ES-I3 (cell line): ENCODE results near the gene SNRPB.

Experiments
- H3K36me3 ChIP-seq: 2 replicates; pipeline ENCODE4 v1.6.1; 2013; ENCODE audit warnings: mild to moderate bottlenecking, low read length, control low read depth, moderate library complexity; ENCODE audit not compliant: insufficient read depth
- H3K4me1 ChIP-seq: 2 replicates; pipeline ENCODE4 v1.6.1; 2013; ENCODE audit warnings: mild to moderate bottlenecking, control low read depth, low read length; ENCODE audit not compliant: insufficient read depth
- H3K9ac ChIP-seq: 2 replicates; pipeline ENCODE4 v1.6.1; 2013; ENCODE audit warnings: low read depth, mild to moderate bottlenecking, low read length, moderate library complexity
- H3K9me3 ChIP-seq: 2 replicates; pipeline ENCODE4 v1.6.1; 2013; ENCODE audit warnings: mild to moderate bottlenecking, low read length, moderate library complexity; ENCODE audit not compliant: control insufficient read depth, insufficient read depth

Gene SNRPB

DNA sequence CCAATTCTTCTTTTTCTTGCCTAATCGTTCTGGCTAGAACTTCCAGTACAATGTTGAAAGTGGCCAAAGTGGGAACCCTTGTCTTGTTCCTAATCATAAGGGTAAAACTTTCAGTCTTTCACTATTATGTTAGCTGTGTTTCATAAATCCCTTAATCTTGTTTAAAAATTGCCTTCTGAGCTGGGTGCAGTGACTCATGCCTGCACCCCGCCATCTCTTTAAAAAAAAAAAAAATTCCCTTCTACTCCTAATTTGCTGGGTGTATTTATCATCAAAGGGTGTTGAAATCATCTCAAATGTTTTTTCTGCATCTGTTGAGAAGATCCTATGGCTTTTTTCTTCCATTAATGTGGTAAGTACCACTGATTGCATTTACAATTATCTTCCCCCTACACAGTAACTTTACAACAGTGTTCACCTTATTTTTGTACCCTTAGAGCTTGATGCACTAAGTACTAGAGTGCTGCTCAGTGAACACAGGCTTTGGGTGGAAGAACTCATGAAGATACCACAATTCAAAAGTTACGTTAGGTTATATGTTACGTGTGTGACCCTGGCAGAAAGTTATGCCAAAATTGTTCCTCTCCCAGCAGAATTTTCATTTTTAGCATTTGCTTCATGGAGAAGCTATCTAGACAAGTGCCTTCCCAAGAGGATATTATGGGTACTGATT lies 9.7 kb downstream of the SNRPB start:
- H3K9ac ChIP-seq: no peak overlapping the region
- H3K36me3 ChIP-seq: peaks cover 53% of the 10 kb centered on the region
- H3K4me1 ChIP-seq: no peaks in the 10 kb centered on the region
- no peaks in the 10 kb centered on the region for H3K9me3 ChIP-seq

DNA sequence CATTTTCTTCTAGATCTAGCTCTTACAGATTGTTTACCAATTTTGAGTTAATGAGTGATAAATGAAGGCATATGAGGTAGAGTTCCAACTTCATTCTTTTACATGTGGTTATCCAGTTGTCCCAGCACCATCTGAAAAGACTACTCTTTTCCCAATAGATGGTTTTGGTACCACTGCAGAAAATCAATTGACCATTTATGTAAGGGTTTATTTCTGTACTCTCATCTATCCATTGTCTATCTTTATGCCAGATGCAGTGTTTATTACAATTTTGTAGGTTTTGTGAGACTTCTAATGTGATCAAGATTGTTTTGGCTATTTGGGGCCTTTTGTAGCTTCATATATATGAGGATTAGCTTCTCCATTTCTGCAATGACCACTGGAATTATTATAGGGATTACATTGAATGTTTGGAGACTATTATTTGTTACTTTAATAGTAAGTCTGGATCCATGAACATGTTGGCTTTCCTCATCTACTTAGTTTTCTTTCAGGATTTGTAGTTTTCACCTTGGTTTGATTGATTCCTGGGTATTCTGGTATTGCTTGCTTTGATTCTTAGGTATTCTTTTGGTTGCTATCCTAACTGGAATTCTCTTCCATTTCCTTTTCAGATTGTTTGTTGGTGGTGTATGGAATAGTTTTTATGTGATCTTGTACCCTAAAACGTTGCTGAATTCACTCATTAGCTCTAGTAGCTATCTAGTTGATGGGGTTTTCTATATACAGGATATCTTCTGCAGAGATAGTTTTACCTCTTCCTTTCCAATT lies 10.4 kb downstream of the SNRPB start:
- Histone ChIP-seq H3K9me3 (no peaks in the 10 kb centered on the region), H3K36me3 (peaks cover 46% of the 10 kb centered on the region), H3K9ac (no peak overlapping the region), H3K4me1 (no peaks in the 10 kb centered on the region)

DNA sequence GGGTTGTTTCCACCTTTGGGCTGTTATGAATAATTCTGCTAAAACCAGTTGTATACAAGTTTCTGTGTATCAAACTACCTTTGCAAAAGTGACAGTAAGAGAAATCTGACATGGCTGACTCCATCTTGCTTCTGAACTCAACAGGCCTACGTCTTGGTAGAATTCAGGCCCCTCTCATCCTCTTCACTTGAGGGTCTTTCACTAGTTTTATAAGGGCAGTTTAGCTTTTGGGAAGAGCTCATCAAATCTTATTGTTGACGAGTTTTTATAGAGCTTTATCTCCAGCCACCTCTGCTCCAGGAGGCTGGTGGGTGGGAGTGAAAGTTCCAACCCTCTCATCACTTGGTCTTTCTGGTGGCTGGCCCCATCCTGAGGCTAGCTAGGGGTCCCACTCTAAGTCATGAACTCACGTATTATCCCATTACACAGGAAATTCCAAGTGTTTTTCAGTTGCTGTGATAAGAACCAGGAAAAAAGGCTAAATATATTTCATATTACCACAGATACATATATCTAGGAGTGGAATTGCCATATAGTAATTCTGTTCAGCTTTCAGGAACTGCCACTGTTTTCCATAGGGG lies 11.6 kb downstream of the SNRPB start:
- Histone ChIP-seq H3K4me1 (no peaks in the 10 kb centered on the region), H3K9ac (no peak overlapping the region), H3K36me3 (peaks cover 35% of the 10 kb centered on the region), H3K9me3 (no peaks in the 10 kb centered on the region)

DNA sequence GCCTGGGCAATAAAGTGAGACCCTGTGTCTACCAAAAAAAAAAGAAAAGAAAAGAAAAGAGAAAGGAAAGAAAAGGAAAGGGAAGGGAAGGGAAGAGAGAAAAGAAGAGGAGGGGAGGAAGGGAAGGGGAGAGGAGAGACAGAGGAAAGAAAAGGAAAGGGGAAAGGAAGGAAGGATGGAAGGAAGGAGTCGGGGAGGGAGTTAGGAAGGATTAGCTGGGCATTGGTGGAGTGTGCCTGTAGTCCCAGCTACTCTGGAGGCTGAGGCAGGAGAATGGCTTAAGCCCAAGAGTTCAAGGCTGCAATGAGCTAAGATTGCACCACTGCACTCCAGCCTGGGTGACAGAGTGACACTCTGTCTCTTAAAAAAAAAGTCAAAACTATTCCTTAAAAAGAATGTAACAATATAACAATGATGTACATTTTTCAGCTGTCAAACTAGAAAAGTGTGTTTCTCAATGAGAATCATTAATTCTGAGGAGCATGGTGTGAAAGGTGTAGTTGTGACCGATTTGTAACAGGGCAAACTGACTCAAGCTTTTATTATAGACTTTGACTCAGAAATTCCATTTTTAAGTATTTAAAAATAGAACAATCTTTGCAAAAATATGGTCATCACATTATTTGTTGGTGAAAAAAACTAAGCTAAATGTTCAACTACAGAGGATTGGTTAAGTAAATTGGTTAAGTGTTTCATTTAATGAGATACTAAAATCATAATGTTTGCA lies 14.7 kb downstream of the SNRPB start:
- Histone ChIP-seq H3K4me1 (no peaks in the 10 kb centered on the region), H3K36me3 (peaks cover 5% of the 10 kb centered on the region; the same call in 1 of the 2 replicates), H3K9me3 (no peaks in the 10 kb centered on the region), H3K9ac (no peak overlapping the region)

DNA sequence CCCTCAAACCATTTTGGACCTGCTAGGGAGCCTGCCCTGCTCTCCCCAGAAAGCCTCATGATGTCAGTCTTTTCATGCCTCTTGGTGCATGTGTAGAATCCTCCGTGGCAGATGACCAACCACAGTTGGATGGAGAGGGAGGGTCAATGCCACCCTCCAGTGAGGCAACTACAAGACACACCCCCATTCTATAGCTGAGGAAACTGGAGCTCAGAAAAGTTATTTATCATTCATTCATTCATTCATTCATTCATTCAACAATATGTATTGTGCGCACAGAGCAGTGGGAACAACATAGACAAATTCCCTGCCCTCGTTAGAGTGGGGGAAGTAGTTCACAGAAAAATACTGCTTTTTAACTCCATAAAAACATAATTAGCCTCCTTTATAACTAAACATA lies 16.8 kb downstream of the SNRPB start:
- Histone ChIP-seq H3K4me1 (no peaks in the 10 kb centered on the region), H3K9me3 (no peaks in the 10 kb centered on the region), H3K9ac (no peak overlapping the region), H3K36me3 (no peaks in the 10 kb centered on the region)

DNA sequence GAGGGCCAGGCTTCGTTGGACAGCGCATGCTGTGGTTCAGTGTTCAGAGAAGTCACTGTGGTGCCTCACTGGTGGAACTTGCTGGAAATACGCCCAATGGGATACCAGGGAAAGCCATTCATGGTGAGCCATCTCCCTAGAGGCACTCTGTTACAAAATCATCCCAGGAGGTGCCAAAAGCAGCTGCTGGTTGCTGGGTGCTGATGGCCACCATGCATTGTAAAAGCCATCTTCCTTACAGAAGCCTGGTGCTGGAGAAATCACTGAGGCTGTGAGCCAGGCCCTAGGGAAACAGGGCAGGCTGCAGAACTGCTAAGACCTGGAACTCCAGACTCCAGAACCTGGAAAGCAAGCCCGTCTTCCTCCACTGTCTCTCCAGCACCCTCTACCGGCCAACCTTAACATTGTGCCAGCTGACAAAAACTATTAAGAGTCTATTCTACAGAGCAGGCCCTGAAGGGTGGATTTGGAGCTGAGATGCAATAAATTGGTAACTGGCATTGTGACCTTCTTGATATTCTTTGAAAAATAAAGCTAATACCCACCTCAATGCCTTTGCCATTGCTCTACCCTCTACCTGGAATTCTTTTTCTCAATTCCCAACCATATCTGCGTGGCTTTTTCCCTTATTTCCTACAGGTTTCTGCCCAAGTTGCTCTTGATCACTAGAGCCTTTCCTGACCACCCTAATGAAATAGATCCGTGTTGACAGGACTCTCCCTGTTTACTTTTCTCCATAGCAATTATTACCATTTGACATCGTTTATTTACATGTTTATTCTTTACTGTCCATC lies 18.5 kb downstream of the SNRPB start:
- no peaks in the 10 kb centered on the region for H3K4me1 ChIP-seq
- no peaks in the 10 kb centered on the region for H3K36me3 ChIP-seq
- no peak overlapping the region for H3K9ac ChIP-seq
- no peaks in the 10 kb centered on the region for H3K9me3 ChIP-seq

DNA sequence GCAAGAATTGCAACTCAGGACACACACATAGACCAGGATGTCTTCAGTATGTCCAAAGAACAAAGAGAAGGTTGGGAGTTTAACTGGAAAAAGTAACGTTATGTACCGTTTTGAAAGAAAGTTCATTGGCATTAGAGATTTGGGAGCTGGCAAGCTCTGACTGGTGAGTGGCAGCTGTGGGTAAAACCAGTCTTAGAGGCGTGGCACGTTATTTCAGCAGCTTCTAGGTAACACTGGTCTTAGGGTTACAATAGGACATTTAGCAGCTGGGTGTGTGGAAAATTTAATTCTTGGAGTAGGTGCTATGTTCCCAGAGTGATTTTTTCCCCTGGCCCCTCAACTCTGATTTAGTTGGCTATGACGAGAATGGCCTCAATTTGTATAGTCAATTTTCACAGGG lies 19.2 kb downstream of the SNRPB start:
- Histone ChIP-seq H3K9ac (no peak overlapping the region), H3K4me1 (no peaks in the 10 kb centered on the region), H3K9me3 (no peaks in the 10 kb centered on the region), H3K36me3 (no peaks in the 10 kb centered on the region)

DNA sequence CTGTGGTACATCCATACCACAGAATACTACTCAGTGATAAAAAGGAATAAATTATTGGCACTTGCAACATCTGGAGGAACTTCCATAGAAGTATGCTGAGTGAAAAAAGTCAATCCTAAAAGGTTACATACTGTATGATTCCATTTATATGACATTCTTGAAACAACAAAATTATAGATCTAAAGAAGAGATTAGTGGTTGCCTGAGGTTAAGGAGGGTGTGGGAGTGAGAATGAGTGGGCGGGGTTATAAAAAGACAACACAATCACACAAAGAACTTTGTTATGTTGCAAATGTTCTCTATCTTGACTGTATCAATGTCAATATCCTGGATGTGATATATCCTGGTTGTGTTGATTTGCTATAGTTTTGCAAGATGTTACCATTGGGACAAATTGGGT lies 21.2 kb downstream of the SNRPB start:
- no peak overlapping the region for H3K9ac ChIP-seq
- H3K9me3 ChIP-seq: no peaks in the 10 kb centered on the region
- H3K36me3 ChIP-seq: no peaks in the 10 kb centered on the region
- no peaks in the 10 kb centered on the region for H3K4me1 ChIP-seq

DNA sequence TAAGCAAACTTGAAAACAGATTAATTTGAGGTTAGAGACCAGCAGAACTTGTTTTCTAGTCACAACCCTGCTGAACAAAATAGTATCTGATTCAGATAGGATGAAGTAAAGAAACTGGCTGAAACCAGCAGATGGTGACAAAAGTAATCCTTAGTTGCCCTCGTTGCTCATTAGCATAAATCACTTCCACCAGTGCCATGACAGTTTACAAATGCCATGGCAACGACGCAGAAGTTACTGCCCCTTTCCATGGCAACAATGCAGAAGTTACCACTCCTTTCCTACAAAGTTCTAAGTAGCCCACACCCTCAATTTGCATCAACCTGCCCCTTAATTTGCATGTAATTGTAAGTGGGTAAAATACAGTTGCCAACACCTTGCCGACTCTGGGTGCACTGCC lies 23.7 kb downstream of the SNRPB start:
- Histone ChIP-seq H3K4me1 (no peaks in the 10 kb centered on the region), H3K9me3 (no peaks in the 10 kb centered on the region), H3K36me3 (no peaks in the 10 kb centered on the region), H3K9ac (no peak overlapping the region)

DNA sequence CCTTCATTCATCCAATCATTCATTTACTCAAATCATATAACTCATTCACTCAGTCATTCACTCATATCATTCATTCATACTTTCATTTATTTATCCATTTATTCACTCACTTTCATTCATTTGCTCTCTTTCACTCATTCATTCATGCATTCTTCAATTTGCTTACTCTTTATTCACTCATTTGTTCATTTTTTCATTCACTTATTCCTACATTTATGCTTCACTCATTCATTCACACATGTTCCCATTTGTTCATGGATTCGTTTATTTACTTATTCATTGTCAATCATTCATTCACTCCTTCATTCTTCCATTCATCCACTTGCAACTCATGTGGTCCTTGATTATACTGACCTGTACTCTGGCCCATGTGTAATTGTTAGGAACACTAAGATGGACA lies 39.4 kb downstream of the SNRPB start:
- Histone ChIP-seq H3K9ac (no peak overlapping the region), H3K4me1 (no peaks in the 10 kb centered on the region), H3K36me3 (no peaks in the 10 kb centered on the region)

DNA sequence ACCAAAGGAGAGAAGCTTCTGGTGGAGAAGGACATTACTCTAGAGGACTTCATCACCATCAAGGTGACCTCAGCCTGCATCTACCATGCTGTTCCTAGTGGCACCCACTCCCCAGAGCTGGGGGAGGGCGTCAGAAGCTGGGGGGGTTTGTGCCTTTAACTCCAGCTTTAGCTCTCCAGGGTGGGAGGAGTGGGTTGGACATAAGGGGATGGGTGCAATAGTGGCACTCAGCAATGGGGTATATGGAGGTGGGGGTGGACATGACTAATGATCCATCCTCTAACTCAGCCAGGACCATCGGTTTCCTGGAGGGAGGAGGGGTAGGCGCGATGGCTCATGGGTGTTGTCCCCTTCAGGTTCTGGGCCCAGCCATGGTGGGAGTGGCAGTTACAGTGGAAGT lies 40.1 kb downstream of the SNRPB start:
- H3K9ac ChIP-seq: no peak overlapping the region
- H3K9me3 ChIP-seq: no peaks in the 10 kb centered on the region
- H3K36me3 ChIP-seq: no peaks in the 10 kb centered on the region
- no peaks in the 10 kb centered on the region for H3K4me1 ChIP-seq

More for the DNA sequence above, 39.4 kb downstream of the SNRPB start:
- no peaks in the 10 kb centered on the region for H3K9me3 ChIP-seq

DNA sequence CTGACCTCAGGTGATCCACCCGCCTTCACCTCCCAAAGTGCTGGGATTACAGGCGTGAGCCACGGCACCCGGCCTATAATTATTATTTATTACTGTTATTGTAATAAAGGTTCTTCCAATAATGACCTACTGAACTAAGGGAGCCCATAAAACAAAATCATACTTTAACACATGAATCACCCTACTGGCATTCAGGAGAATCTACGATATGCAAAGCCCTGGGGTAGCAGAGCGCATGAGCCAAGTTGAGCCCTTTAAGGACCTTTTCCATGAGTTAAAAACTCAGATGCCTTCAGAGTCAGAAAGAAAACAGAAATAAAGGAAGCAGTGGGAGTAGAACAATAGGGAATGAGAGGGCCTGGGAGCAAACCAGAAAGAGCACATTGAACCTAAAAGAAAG lies 41.5 kb downstream of the SNRPB start:
- no peaks in the 10 kb centered on the region for H3K36me3 ChIP-seq
- no peaks in the 10 kb centered on the region for H3K9me3 ChIP-seq
- H3K4me1 ChIP-seq: no peaks in the 10 kb centered on the region
- H3K9ac ChIP-seq: no peak overlapping the region

DNA sequence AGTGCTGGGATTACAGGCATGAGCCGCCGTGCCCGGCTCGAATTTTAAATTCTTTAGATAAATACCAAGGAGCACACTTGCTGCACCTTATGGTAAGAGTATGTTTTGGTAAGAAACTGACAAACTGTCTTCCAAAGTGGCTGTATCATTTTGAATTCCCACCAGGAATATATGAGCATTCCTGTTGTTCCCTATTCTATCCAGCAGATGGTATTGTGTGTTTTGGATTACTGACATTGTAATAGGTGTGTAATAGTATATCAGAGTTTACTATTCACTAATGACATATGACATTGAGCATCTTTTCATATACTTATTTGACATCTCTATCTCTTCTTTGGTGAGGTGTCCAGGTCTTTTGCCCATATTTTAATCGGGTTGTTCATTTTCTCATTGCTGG lies 49.3 kb downstream of the SNRPB start:
- H3K9ac ChIP-seq: no peak overlapping the region
- no peaks in the 10 kb centered on the region for H3K4me1 ChIP-seq
- H3K9me3 ChIP-seq: no peaks in the 10 kb centered on the region
- no peaks in the 10 kb centered on the region for H3K36me3 ChIP-seq

DNA sequence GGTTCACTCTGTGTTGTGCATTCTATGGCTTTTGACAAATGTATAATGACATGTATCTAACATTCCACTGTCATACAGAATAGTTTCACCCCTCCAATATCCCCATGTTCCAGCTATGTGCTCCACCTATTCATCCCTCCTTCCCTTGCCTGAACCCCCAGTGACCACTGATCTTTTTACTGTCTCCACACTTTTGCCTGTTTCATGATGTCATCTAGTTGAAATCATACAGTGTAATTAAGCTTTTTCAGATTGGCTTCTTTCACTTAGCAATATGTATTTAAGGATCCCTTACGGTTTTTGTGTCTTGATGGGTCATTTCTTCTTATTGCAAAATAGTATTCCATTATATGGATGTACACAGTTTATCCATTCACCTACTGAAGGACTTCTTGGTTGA lies 50.1 kb downstream of the SNRPB start:
- no peaks in the 10 kb centered on the region for H3K9me3 ChIP-seq
- no peaks in the 10 kb centered on the region for H3K4me1 ChIP-seq
- H3K9ac ChIP-seq: no peak overlapping the region
- no peaks in the 10 kb centered on the region for H3K36me3 ChIP-seq
